ENCODE measurements around the gene TNFRSF4.

- TF ChIP-seq, protein P1, sequence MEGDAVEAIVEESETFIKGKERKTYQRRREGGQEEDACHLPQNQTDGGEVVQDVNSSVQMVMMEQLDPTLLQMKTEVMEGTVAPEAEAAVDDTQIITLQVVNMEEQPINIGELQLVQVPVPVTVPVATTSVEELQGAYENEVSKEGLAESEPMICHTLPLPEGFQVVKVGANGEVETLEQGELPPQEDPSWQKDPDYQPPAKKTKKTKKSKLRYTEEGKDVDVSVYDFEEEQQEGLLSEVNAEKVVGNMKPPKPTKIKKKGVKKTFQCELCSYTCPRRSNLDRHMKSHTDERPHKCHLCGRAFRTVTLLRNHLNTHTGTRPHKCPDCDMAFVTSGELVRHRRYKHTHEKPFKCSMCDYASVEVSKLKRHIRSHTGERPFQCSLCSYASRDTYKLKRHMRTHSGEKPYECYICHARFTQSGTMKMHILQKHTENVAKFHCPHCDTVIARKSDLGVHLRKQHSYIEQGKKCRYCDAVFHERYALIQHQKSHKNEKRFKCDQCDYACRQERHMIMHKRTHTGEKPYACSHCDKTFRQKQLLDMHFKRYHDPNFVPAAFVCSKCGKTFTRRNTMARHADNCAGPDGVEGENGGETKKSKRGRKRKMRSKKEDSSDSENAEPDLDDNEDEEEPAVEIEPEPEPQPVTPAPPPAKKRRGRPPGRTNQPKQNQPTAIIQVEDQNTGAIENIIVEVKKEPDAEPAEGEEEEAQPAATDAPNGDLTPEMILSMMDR (IDR thresholded peaks at IDR 0.05) = no peak
- TF ChIP-seq POLR2A (IDR thresholded peaks at IDR 0.05) = no peak
- TF ChIP-seq EP300 (IDR thresholded peaks at IDR 0.05) = no peak
- no peak for TF ChIP-seq POLR2AphosphoS5 (IDR thresholded peaks at IDR 0.05)
These were observed 32.0 kb upstream of the TNFRSF4 start for GRCh38 chr1:1245817-1246576.

All from upper lobe of left lung (tissue), 4 donors.